ENCODE measurements around the gene TLR2. TPM values are rescaled to one million over a fixed set of nuclear protein-coding genes. Genes with fewer than 3 reads are reported as not detected.
"Not testable (repeated sequence)": the region's sequence is repeated elsewhere in the genome, so short reads cannot be mapped to it uniquely, and the experiment has no call there.

Gene TLR2
- total and polyA plus RNA-seq, 5 donors from 2014 or later: 0.55 to 1.4 (median 0.69) TPM; not detected in 1

DNA sequence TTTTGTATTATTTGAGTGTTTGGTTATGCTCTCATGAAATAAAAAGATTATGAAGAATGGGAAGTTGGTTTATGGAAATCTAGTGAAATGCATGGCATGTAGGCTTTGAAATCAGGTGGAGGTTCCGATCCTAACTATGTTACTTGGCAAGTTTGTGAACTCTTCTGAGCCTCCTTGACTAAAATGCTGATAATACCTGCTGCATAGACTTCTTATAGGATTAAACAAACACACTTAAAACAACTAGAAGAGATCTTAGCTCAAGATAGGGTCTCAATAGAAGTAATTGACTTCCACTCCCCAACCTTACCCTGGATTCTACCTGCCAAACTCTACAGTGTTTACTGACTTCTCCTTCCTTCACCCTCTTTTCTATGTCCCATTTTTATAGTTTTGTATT is 22.2 kb upstream of the TLR2 start:
- Mint-ChIP-seq H3K9me3 (peaks cover 0 to 9% (median 4%) of the 10 kb centered on the region in 7 donors), H3K4me1 (no peaks in the 10 kb centered on the region), H3K4me3 (no peak overlapping the region), H3K27ac (no peak overlapping the region), H3K36me3 (peaks cover 8% of the 10 kb centered on the region), H3K27me3 (peaks cover 13% of the 10 kb centered on the region)
- H3K4me3 ChIP-seq (ENCODE audit: low read depth, low read length): no peak overlapping the region
- no peak overlapping the region for H3K27ac ChIP-seq (ENCODE audit: insufficient read depth, low read length, poor library complexity, severe bottlenecking)
- H3K9me3 ChIP-seq (ENCODE audit: control insufficient read depth in 2 of 2, low read length in 2 of 2): peaks cover 0 to 2% of the 10 kb centered on the region in 2 experiments
- DNase-seq (no peak), ATAC-seq (ENCODE audit: low read depth in 2 of 2) (no peak)
- H3K36me3 ChIP-seq (ENCODE audit: control insufficient read depth, insufficient read depth, low read length): no peaks in the 10 kb centered on the region
- H3K4me1 ChIP-seq (ENCODE audit: control insufficient read depth, insufficient read depth, low read length, poor library complexity, severe bottlenecking): no peaks in the 10 kb centered on the region
- H3K27me3 ChIP-seq (ENCODE audit: control insufficient read depth, insufficient read depth, low read length): no peaks in the 10 kb centered on the region

DNA sequence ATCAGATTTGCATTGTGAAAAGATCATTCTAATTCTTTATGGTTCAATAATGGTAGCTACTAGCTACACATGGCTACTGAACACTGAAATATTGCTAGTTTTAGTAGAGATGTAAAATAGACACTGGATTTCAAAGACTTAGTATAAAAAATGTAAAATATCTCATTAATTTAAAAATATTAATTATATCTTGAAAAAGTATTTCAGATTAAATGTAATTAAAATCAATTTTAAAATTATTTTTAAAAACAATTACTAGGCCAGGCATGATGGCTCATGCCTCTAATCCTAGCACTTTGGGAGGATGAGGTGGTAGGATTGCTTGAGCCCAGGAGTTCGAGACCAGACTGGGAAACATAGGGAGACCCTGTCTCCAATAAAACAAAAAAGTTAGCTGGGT is 20.4 kb upstream of the TLR2 start:
- Histone ChIP-seq H3K9me3 (ENCODE audit: control insufficient read depth in 2 of 2, low read length in 2 of 2) (peaks cover 0 to 2% of the 10 kb centered on the region in 2 experiments), H3K36me3 (ENCODE audit: control insufficient read depth, insufficient read depth, low read length) (no peaks in the 10 kb centered on the region), H3K4me3 (ENCODE audit: low read depth, low read length) (no peak overlapping the region), H3K27me3 (ENCODE audit: control insufficient read depth, insufficient read depth, low read length) (peaks cover 2% of the 10 kb centered on the region), H3K4me1 (ENCODE audit: control insufficient read depth, insufficient read depth, low read length, poor library complexity, severe bottlenecking) (no peaks in the 10 kb centered on the region), H3K27ac (ENCODE audit: insufficient read depth, low read length, poor library complexity, severe bottlenecking) (no peak overlapping the region)
- Mint-ChIP-seq H3K36me3 (peaks cover 11% of the 10 kb centered on the region), H3K4me3 (no peak overlapping the region), H3K27me3 (peaks cover 4% of the 10 kb centered on the region), H3K27ac (no peak overlapping the region), H3K4me1 (no peaks in the 10 kb centered on the region), H3K9me3 (peaks cover 0 to 9% (median 4%) of the 10 kb centered on the region in 7 donors)
- ATAC-seq (ENCODE audit: low read depth in 2 of 2): no peak
- DNase-seq: no peak

DNA sequence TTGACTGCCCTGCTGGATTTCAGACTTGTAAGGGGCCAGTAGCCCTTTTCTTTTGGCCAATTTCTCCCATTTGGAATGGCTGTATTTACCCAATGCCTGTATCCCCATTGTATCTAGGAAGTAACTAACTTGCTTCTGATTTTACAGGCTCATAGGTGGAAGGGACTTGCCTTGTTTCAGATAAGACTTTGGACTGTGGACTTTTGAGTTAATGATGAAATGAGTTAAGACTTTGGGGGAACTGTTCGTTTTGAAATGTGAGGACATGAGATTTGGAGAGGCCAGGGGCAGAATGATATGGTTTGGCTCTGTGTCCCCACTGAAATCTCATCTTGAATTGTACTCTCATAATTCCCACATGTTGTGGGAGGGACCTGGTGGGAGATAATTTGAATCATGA is 17.6 kb upstream of the TLR2 start:
- not testable (repeated sequence) for H3K4me1 Mint-ChIP-seq; H3K9me3 ChIP-seq (ENCODE audit: control insufficient read depth in 2 of 2, low read length in 2 of 2); H3K9me3 Mint-ChIP-seq; H3K4me1 ChIP-seq (ENCODE audit: control insufficient read depth, insufficient read depth, low read length, poor library complexity, severe bottlenecking); DNase-seq; H3K27ac Mint-ChIP-seq; ATAC-seq (ENCODE audit: low read depth in 2 of 2); H3K36me3 ChIP-seq (ENCODE audit: control insufficient read depth, insufficient read depth, low read length); H3K4me3 Mint-ChIP-seq; H3K27ac ChIP-seq (ENCODE audit: insufficient read depth, low read length, poor library complexity, severe bottlenecking); H3K4me3 ChIP-seq (ENCODE audit: low read depth, low read length); H3K27me3 ChIP-seq (ENCODE audit: control insufficient read depth, insufficient read depth, low read length)
- Mint-ChIP-seq H3K27me3 (peaks cover 11% of the 10 kb centered on the region), H3K36me3 (peaks cover 11% of the 10 kb centered on the region)

DNA sequence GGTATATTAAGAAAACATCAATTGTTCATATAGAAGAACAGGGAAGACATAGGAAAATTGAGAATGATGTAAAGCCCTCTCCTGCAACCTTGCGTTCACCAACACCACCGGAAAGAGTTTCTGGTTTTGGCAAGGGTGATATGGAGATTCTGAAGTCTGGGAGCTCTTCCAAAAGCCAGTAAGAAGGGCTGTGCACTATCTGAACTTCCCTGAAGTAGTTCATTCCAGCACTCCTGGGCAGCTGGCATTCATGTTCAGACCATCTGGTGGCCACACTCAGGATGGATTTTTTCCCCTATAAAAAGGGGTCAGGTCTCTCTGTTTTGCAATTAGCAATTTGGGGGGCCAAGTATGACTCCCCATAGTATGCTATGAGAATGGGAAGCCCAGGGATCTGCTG is 15.4 kb upstream of the TLR2 start:
- ATAC-seq (ENCODE audit: low read depth in 2 of 2) (no peak), DNase-seq (no peak)
- peaks cover 0 to 6% (median 0%) of the 10 kb centered on the region in 7 donors for H3K9me3 Mint-ChIP-seq
- no peak overlapping the region for H3K4me3 ChIP-seq (ENCODE audit: low read depth, low read length)
- H3K27me3 ChIP-seq (ENCODE audit: control insufficient read depth, insufficient read depth, low read length): peaks cover 2% of the 10 kb centered on the region
- no peaks in the 10 kb centered on the region for H3K4me1 ChIP-seq (ENCODE audit: control insufficient read depth, insufficient read depth, low read length, poor library complexity, severe bottlenecking)
- H3K27me3 Mint-ChIP-seq: peaks cover 14% of the 10 kb centered on the region
- H3K4me1 Mint-ChIP-seq: no peaks in the 10 kb centered on the region
- no peak overlapping the region for H3K4me3 Mint-ChIP-seq
- H3K27ac Mint-ChIP-seq: no peak overlapping the region
- peaks cover 3% of the 10 kb centered on the region for H3K36me3 Mint-ChIP-seq
- no peaks in the 10 kb centered on the region for H3K36me3 ChIP-seq (ENCODE audit: control insufficient read depth, insufficient read depth, low read length)
- no peak overlapping the region for H3K27ac ChIP-seq (ENCODE audit: insufficient read depth, low read length, poor library complexity, severe bottlenecking)
- no peaks in the 10 kb centered on the region for H3K9me3 ChIP-seq (ENCODE audit: control insufficient read depth in 2 of 2, low read length in 2 of 2)

DNA sequence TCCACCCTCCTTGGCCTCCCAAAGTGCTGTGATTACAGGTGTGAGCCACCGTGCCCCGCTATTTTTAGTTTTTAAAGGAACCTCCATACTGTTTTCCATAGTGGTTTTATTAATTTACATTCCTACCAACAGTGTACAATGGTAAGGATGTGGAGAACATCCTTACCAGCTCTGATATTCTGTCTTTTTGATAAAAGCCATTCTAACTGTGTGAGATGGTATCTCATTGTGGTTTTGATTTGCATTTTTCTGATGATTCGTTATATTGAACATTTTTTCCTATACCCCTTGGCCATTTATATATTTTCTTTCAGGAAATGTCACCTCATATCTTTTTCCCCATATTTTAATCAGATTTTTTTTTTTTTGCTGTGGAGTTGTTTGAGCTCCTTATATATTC is 14.2 kb upstream of the TLR2 start:
- ATAC-seq (ENCODE audit: low read depth in 2 of 2): no peak
- Histone ChIP-seq H3K27ac (ENCODE audit: insufficient read depth, low read length, poor library complexity, severe bottlenecking) (no peak overlapping the region), H3K9me3 (ENCODE audit: control insufficient read depth in 2 of 2, low read length in 2 of 2) (peaks cover 0 to 6% of the 10 kb centered on the region in 2 experiments), H3K4me1 (ENCODE audit: control insufficient read depth, insufficient read depth, low read length, poor library complexity, severe bottlenecking) (no peaks in the 10 kb centered on the region), H3K4me3 (ENCODE audit: low read depth, low read length) (no peak overlapping the region), H3K36me3 (ENCODE audit: control insufficient read depth, insufficient read depth, low read length) (no peaks in the 10 kb centered on the region), H3K27me3 (ENCODE audit: control insufficient read depth, insufficient read depth, low read length) (peaks cover 2% of the 10 kb centered on the region)
- peaks cover 3% of the 10 kb centered on the region for H3K36me3 Mint-ChIP-seq
- no peaks in the 10 kb centered on the region for H3K4me1 Mint-ChIP-seq
- H3K27ac Mint-ChIP-seq: no peak overlapping the region
- no peak overlapping the region for H3K4me3 Mint-ChIP-seq
- DNase-seq: no peak
- H3K27me3 Mint-ChIP-seq: peaks cover 21% of the 10 kb centered on the region
- H3K9me3 Mint-ChIP-seq: peaks cover 0 to 10% (median 4%) of the 10 kb centered on the region in 7 donors

DNA sequence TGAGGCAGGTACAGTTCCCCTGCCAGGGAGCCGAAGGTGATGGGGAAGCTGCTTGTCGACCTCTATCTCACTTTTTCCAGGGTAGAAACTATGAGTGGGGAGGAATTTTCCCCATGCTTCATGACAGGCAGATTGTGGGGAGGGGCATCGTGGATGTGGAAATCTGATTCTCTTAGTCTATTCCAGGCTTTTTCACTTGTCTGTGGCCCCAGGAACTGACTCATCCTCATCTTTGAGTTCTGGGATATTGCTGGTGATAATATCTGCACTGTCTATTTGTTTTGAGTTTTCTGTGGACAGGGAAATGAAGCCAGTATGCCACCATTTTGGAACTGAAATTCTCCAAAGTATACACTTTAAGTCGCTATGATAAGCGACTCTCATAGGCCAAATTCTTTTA is 7.6 kb upstream of the TLR2 start:
- H3K27me3 Mint-ChIP-seq: peaks cover 41% of the 10 kb centered on the region
- no peak for DNase-seq
- no peak overlapping the region for H3K27ac Mint-ChIP-seq
- no peak overlapping the region for H3K27ac ChIP-seq (ENCODE audit: insufficient read depth, low read length, poor library complexity, severe bottlenecking)
- H3K27me3 ChIP-seq (ENCODE audit: control insufficient read depth, insufficient read depth, low read length): peaks cover 12% of the 10 kb centered on the region
- H3K36me3 Mint-ChIP-seq: peaks cover 5% of the 10 kb centered on the region
- H3K4me3 ChIP-seq (ENCODE audit: low read depth, low read length): no peak overlapping the region
- ATAC-seq (ENCODE audit: low read depth in 2 of 2): no peak
- H3K36me3 ChIP-seq (ENCODE audit: control insufficient read depth, insufficient read depth, low read length): no peaks in the 10 kb centered on the region
- no peak overlapping the region for H3K4me3 Mint-ChIP-seq
- H3K4me1 Mint-ChIP-seq: no peaks in the 10 kb centered on the region
- H3K4me1 ChIP-seq (ENCODE audit: control insufficient read depth, insufficient read depth, low read length, poor library complexity, severe bottlenecking): no peaks in the 10 kb centered on the region
- peaks cover 5 to 21% of the 10 kb centered on the region in 2 experiments for H3K9me3 ChIP-seq (ENCODE audit: control insufficient read depth in 2 of 2, low read length in 2 of 2)
- peaks cover 0 to 21% (median 17%) of the 10 kb centered on the region in 7 donors for H3K9me3 Mint-ChIP-seq

DNA sequence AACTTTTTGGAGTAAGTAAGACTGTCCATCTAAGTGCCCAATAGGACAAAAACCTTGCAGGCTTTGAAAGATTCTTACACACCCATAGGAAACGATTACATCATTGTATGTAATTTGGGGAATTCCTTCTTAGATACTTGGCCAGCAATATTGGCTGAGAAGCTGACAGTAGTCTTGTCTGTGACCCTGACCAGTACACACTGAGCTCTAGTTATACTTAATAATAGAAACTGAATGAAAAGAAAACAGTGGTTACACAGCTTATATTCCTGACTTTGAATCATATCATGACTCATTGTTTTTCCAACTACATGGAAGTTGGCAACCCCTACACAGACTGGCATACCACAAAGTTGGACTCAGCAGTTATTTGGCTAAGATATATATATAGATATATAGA is 7.1 kb upstream of the TLR2 start:
- no peak for DNase-seq
- no peaks in the 10 kb centered on the region for H3K36me3 ChIP-seq (ENCODE audit: control insufficient read depth, insufficient read depth, low read length)
- peaks cover 5% of the 10 kb centered on the region for H3K36me3 Mint-ChIP-seq

DNA sequence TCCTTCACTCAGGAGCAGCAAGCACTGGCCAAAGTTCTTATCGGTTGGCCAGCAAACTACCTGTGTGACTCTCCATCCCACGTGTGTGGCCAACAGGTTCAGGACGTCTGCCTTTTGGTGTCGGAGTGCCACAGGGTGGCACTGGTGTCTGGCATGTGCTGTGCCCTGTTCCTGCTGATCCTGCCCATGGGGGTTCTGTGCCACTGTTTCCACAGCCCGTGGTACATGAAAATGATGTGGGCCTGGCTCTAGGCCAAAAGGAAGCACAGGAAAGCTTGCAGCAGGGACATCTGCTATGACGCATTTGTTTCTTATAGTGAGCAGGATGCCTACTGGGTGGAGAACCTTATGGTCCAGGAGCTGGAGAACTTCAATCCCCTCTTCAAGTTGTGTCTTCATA is 4.6 kb upstream of the TLR2 start:
- Mint-ChIP-seq H3K4me3 (no peak overlapping the region), H3K9me3 (peaks cover 0 to 20% (median 13%) of the 10 kb centered on the region in 7 donors), H3K36me3 (peaks cover 5% of the 10 kb centered on the region), H3K27ac (no peak overlapping the region), H3K4me1 (peaks cover 0 to 9% (median 6%) of the 10 kb centered on the region in 4 donors), H3K27me3 (peaks cover 52% of the 10 kb centered on the region)
- no peaks in the 10 kb centered on the region for H3K36me3 ChIP-seq (ENCODE audit: control insufficient read depth, insufficient read depth, low read length)
- no peak for DNase-seq
- H3K27me3 ChIP-seq (ENCODE audit: control insufficient read depth, insufficient read depth, low read length): peaks cover 15% of the 10 kb centered on the region
- H3K9me3 ChIP-seq (ENCODE audit: control insufficient read depth in 2 of 2, low read length in 2 of 2): peaks cover 5 to 15% of the 10 kb centered on the region in 2 experiments
- H3K27ac ChIP-seq (ENCODE audit: insufficient read depth, low read length, poor library complexity, severe bottlenecking): no peak overlapping the region
- H3K4me3 ChIP-seq (ENCODE audit: low read depth, low read length): no peak overlapping the region
- ATAC-seq (ENCODE audit: low read depth in 2 of 2): no peak
- peaks cover 4% of the 10 kb centered on the region for H3K4me1 ChIP-seq (ENCODE audit: control insufficient read depth, insufficient read depth, low read length, poor library complexity, severe bottlenecking)

More for the DNA sequence above, 7.1 kb upstream of the TLR2 start:
- Histone ChIP-seq H3K27ac (ENCODE audit: insufficient read depth, low read length, poor library complexity, severe bottlenecking) (no peak overlapping the region), H3K9me3 (ENCODE audit: control insufficient read depth in 2 of 2, low read length in 2 of 2) (peaks cover 5 to 21% of the 10 kb centered on the region in 2 experiments), H3K4me1 (ENCODE audit: control insufficient read depth, insufficient read depth, low read length, poor library complexity, severe bottlenecking) (no peaks in the 10 kb centered on the region), H3K27me3 (ENCODE audit: control insufficient read depth, insufficient read depth, low read length) (peaks cover 15% of the 10 kb centered on the region), H3K4me3 (ENCODE audit: low read depth, low read length) (no peak overlapping the region)
- H3K27ac Mint-ChIP-seq: no peak overlapping the region
- H3K9me3 Mint-ChIP-seq: peaks cover 0 to 20% (median 17%) of the 10 kb centered on the region in 7 donors
- H3K4me1 Mint-ChIP-seq: no peaks in the 10 kb centered on the region
- H3K27me3 Mint-ChIP-seq: peaks cover 41% of the 10 kb centered on the region
- H3K4me3 Mint-ChIP-seq: no peak overlapping the region
- no peak for ATAC-seq (ENCODE audit: low read depth in 2 of 2)

All from CD4-positive, CD25-positive, alpha-beta regulatory T cell (primary cell).